Left lung (tissue), 10 donors: Measurements from ENCODE around the gene ZNF423. TPM values are rescaled to one million over a fixed set of nuclear protein-coding genes. Genes with fewer than 3 reads are reported as not detected.

ENCODE experiments used
- ATAC-seq: fragments of 200-7000 bp; cut with Tn5 transposase; one replicate; pipeline ENCODE4 v1.9.1; 2020; ENCODE audit warnings: moderate library complexity
- DNase-seq, 4 donors: peaks; one replicate each; pipeline ENCODE4 v3.0.0-alpha.2; 2013 to 2020
- H3K27ac ChIP-seq, 2 donors: fragments of 200-600 bp; sonication (generic) in 1 of 2; one replicate each; pipeline versions ENCODE4 v1.5.0 to v1.8.0; 2020 to 2021
- H3K27me3 ChIP-seq, 2 donors: fragments of 200-600 bp; sonication (generic) in 1 of 2; one replicate each; pipeline versions ENCODE4 v1.5.0 to v1.8.0; 2020 to 2021
- H3K36me3 ChIP-seq, 2 donors: fragments of 200-600 bp; sonication (generic) in 1 of 2; one replicate each; pipeline versions ENCODE4 v1.5.0 to v1.8.0; 2020 to 2021
- H3K4me1 ChIP-seq, 2 donors: fragments of 200-600 bp; one replicate each; pipeline ENCODE4 v1.8.0; 2021
- H3K4me3 ChIP-seq, 2 donors: fragments of 200-600 bp; sonication (generic) in 1 of 2; one replicate each; pipeline versions ENCODE4 v1.5.0 to v1.8.0; 2020 to 2021; ENCODE audit warnings: mild to moderate bottlenecking in 1 of 2
- H3K9me3 ChIP-seq, 2 donors: fragments of 200-600 bp; sonication (generic) in 1 of 2; one replicate each; pipeline versions ENCODE4 v1.5.0 to v1.8.0; 2020 to 2021
- intact Hi-C, 2 donors: fragments of 100-400 bp; cut with DNase I; formaldehyde crosslinking; loops; one replicate each; pipeline versions ENCODE4 v1.11.2 to v1.14.2; 2022
- polyA plus RNA-seq, 6 donors: library from polyadenylated mRNA; unstranded; fragments of 120-200 nt; gene quantifications; one replicate each; pipeline ENCODE4 v1.2.1, GENCODE V29; 2013; ENCODE audit not compliant: insufficient read length in 6 of 6
- total RNA-seq, 2 donors: library from RNA; stranded (reverse); fragmentation: NEBNext Ultra II Directional; extraction: Animal tissue kit (Norgen Biotek cat#: 25700); gene quantifications; one replicate each; pipeline ENCODE4 v1.2.1, GENCODE V29; 2021
- TF ChIP-seq, protein P1 (sequence below), 2 donors: fragments of 200-600 bp; sonication (generic) in 1 of 2; IDR thresholded peaks; one replicate each; pipeline versions ENCODE4 v1.5.0 to v1.8.0; 2021; ENCODE audit warnings: antibody characterized with exemption in 2 of 2
- donor health status: DM: no; HTN: yes; CAD: no.
- donor health status: DM: no; HTN: no; CAD: no.

ZNF423 gene
- total and polyA plus RNA-seq, 8 donors, result 7.8 to 30.5 (median 26.6) TPM

DNA sequence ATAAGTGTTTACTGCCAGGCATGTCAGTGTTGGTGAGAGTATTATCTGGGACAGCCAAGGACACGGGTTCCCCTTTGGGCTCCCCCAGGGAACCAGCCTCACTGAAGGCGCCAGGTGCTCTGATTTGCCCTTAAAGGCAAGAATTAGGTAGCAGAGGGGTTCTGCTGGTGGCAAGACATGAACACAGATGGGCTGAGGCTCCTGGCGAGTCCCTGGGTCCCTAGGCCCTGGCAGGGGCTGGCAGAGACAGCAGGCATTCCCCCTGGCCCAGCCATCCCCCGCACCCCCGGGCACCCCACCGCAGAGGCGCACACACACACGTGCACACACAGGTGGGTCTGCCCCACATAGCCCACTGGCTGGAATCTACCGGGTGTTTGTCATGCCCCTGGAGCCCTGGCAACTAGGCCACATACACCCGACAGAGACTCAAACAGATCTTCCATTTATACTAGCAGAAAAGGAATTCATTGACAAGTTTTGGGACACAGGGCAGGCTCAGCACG is 329.0 kb downstream of the ZNF423 start:
- H3K27me3 ChIP-seq, result peaks cover 0 to 34% of the 10 kb centered on the region in 2 donors
- no peaks in the 10 kb centered on the region for H3K36me3 ChIP-seq
- ATAC-seq (no peak), DNase-seq (no peak)
- H3K27ac ChIP-seq, result no peak overlapping the region
- intact Hi-C loops, result no loop called here
- H3K4me1 ChIP-seq, result peaks cover 2 to 8% of the 10 kb centered on the region in 2 donors
- TF ChIP-seq, protein P1, sequence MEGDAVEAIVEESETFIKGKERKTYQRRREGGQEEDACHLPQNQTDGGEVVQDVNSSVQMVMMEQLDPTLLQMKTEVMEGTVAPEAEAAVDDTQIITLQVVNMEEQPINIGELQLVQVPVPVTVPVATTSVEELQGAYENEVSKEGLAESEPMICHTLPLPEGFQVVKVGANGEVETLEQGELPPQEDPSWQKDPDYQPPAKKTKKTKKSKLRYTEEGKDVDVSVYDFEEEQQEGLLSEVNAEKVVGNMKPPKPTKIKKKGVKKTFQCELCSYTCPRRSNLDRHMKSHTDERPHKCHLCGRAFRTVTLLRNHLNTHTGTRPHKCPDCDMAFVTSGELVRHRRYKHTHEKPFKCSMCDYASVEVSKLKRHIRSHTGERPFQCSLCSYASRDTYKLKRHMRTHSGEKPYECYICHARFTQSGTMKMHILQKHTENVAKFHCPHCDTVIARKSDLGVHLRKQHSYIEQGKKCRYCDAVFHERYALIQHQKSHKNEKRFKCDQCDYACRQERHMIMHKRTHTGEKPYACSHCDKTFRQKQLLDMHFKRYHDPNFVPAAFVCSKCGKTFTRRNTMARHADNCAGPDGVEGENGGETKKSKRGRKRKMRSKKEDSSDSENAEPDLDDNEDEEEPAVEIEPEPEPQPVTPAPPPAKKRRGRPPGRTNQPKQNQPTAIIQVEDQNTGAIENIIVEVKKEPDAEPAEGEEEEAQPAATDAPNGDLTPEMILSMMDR (IDR thresholded peaks at IDR 0.05), result no peak
- no peaks in the 10 kb centered on the region for H3K9me3 ChIP-seq
- no peak overlapping the region for H3K4me3 ChIP-seq

DNA sequence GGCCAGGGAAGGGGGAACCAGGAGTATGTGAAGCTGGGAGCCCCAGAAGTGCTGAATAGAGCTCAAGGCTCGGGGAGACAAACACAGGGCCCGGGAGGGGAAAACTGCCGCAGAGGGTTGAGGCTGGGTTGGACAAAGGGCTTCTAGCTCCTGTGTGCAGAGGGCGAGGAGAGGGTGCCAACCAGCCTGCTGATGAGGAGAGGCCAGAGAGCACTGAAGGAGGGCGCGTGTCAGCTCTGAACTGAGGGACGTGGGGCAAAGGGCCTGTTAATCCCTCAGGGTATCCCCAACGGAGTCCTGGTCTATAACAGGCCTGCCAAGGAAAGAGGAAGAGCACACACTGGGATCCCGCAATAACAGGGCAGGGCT is 331.0 kb downstream of the ZNF423 start:
- intact Hi-C loops, result no loop called here
- ATAC-seq (no peak), DNase-seq (no peak)
- peaks cover 0 to 23% of the 10 kb centered on the region in 2 donors for H3K27me3 ChIP-seq
- no peaks in the 10 kb centered on the region for H3K36me3 ChIP-seq
- H3K9me3 ChIP-seq, result no peaks in the 10 kb centered on the region
- H3K4me1 ChIP-seq, result peaks cover 0 to 2% of the 10 kb centered on the region in 2 donors
- TF ChIP-seq, protein P1 (IDR thresholded peaks at IDR 0.05), result no peak
- H3K4me3 ChIP-seq, result no peak overlapping the region
- no peak overlapping the region for H3K27ac ChIP-seq

- TF ChIP-seq, protein P1 (IDR thresholded peaks at IDR 0.05), result no peak
- Histone ChIP-seq H3K4me1 (peaks cover 0 to 2% of the 10 kb centered on the region in 2 donors), H3K27me3 (peaks cover 0 to 17% of the 10 kb centered on the region in 2 donors), H3K36me3 (no peaks in the 10 kb centered on the region), H3K9me3 (no peaks in the 10 kb centered on the region), H3K27ac (no peak overlapping the region), H3K4me3 (no peak overlapping the region)
- intact Hi-C loops, result no loop called here
- ATAC-seq (no peak), DNase-seq (no peak)
Observed at GRCh38 chr16:49524216-49524946, 331.5 kb downstream of the ZNF423 start.

DNA sequence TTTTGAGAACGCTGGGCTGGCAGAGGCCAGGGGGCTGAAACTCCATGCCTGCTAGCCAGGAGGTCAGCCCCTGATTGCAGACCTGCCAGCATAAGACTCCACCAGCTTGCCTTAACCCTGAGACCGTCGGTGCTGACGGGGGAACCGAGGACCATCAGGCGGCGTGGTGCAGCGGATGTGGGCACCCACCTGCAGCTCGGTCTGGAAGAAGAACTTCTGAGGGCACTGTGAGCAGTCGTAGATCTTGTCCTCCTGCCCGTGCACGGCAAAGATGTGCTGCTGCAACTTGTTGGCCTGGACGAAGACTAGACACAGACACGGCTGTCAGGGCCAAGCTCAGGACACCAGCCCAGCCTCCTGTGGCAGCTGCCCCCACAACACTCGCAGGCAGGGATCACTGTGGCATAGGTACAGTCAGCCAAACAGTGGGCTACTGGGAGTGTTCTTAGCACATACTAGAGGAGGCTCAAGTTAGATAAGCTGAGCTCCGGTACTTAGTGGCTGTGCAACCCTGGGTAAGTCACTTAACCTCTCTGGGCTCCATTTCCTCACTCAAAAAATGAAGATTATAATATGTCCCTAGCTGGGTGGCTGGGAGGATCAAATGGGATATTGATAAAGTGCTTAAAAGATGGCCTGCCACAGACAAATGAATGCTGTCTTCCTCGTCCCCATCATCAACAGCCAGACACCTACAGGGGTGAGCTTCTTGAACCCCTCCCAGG is 332.3 kb downstream of the ZNF423 start:
- DNase-seq (no peak), ATAC-seq (no peak)
- Histone ChIP-seq H3K36me3 (no peaks in the 10 kb centered on the region), H3K4me1 (peaks cover 0 to 2% of the 10 kb centered on the region in 2 donors), H3K4me3 (no peak overlapping the region), H3K27me3 (peaks cover 0 to 9% of the 10 kb centered on the region in 2 donors), H3K9me3 (no peaks in the 10 kb centered on the region), H3K27ac (no peak overlapping the region)
- TF ChIP-seq, protein P1 (IDR thresholded peaks at IDR 0.05), result no peak
- intact Hi-C loops, result no loop called here

- Histone ChIP-seq H3K27me3 (no peaks in the 10 kb centered on the region), H3K4me1 (no peaks in the 10 kb centered on the region), H3K4me3 (no peak overlapping the region), H3K27ac (no peak overlapping the region), H3K9me3 (no peaks in the 10 kb centered on the region), H3K36me3 (no peaks in the 10 kb centered on the region)
- no peak for DNase-seq
- TF ChIP-seq, protein P1 (IDR thresholded peaks at IDR 0.05), result no peak
- intact Hi-C loops, result no loop called here
- ATAC-seq, result no peak
Observed at GRCh38 chr16:49521734-49522325, 334.1 kb downstream of the ZNF423 start.
